Measurements from ENCODE around the gene ECE2.

The ECE2 gene

GRCh38 chr3:184277366-184277765, 1.5 kb downstream of the ECE2 start:
- DNase-seq, result no peak

- no peak for DNase-seq
These were observed 7.1 kb downstream of the ECE2 start for GRCh38 chr3:184282941-184283340.

- no peak for DNase-seq
These were observed 7.9 kb downstream of the ECE2 start for GRCh38 chr3:184283681-184284080.

DNA sequence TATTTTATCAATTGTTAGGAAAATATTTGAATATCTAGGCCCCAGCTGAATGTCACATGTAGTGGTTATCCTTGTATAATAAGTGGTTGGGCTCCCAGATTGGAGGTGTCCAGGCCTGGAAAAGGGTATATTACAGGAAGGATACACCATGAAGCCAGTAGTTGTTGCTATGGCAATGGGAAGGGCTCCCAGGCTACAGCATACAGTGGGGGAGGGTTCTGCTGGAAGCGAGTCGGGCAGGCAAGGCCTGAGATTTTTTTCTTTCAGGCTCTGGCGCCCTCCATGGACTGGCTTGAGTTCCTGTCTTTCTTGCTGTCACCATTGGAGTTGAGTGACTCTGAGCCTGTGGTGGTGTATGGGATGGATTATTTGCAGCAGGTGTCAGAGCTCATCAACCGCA, 8.9 kb downstream of the ECE2 start:
- peak; percentile 39 for DNase-seq

- peak; percentile 68 for DNase-seq
These were observed 13.7 kb downstream of the ECE2 start for GRCh38 chr3:184289426-184289938.

GRCh38 chr3:184290331-184290730, 14.5 kb downstream of the ECE2 start:
- no peak for DNase-seq

DNA sequence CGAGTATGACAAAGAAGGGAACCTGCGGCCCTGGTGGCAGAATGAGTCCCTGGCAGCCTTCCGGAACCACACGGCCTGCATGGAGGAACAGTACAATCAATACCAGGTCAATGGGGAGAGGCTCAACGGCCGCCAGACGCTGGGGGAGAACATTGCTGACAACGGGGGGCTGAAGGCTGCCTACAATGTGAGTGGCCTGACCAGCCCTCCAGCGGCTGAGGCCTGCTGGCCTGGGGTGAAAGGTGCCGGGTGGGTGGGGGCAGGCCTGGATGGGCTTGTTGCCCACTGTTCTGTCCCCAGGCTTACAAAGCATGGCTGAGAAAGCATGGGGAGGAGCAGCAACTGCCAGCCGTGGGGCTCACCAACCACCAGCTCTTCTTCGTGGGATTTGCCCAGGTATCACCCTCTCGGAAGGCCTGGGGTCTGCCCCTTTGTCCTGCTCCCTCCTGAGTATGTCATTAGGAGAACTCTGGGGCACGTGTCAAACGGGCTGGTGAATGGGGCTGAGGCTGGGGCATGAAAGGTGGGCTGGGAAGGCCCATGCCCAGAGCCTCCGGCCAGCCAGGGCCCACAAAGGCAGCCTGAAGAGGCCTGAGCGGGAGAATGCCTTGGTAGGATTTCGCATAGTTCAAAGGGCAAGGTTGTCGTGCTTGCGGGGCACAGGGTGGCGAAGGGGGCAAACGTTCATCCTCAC, 15.4 kb downstream of the ECE2 start:
- no peak for DNase-seq

DNA sequence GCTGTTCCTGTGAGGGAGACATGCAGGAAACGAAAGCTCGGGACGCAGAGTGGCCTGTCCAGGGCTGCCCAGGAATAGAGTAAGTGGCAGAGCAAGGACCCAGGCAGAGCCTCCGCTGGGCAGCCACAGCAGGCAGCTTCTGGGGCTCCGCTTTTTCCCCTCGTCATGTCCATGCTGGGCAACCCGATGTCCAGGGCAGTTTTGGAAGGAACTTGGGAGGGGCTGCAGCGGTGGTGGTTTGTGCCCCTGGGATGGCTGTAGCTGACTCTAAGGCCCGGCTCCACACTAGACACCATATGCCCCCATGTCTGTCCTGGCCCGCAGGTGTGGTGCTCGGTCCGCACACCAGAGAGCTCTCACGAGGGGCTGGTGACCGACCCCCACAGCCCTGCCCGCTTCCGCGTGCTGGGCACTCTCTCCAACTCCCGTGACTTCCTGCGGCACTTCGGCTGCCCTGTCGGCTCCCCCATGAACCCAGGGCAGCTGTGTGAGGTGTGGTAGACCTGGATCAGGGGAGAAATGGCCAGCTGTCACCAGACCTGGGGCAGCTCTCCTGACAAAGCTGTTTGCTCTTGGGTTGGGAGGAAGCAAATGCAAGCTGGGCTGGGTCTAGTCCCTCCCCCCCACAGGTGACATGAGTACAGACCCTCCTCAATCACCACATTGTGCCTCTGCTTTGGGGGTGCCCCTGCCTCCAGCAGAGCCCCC, 16.1 kb downstream of the ECE2 start:
- no peak for DNase-seq

DNA sequence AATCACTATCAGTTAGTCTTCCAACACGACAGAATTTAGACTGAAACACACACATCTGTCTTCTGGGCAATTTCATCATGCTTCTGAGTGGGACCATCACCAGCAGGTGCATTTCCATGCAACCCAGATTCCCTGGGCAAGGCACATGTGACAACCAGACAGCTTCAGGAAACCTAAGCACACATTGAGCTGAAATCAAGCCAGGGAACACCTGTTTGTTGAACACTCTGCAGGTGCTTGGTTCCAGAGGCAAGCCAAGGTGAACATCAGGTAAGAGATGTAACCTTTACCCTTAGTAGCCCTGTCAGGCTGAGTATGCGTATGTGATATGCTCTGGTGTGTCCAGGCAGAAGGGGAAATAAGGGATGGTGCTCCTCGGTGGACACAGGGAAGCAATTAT, 19.9 kb downstream of the ECE2 start:
- DNase-seq, result no peak

- no peak for DNase-seq
These were observed 20.8 kb downstream of the ECE2 start for GRCh38 chr3:184296616-184297015.

DNA sequence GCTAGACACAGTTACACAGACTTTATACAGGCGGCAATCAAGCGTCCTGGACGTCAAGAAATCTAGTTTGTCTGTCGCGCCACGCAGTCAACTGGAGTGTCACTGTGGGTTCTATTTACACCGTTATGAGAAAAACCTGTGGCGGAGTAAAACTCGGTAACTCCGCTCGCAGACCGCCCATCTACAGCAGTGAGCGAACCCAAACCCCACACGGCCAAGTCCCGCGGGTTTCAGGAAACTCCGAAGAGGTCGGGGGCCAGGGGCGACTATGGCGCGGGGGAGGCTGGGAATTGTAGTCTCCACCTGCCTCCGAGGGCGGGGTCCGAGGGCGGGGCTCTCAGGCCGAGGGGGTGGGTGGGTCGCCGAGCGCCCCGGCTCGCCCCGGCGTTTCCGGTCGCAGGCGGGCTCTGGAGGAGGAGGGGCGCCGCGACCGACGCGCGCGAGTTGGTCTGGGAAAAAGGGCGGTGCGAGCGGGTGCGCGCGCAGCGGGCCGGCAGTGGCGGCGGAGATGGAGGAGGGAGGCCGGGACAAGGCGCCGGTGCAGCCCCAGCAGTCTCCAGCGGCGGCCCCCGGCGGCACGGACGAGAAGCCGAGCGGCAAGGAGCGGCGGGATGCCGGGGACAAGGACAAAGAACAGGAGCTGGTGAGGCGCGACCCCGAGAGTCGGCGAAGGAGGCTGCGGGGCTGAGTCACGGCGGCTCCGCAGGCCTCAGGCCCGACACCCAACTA, 23.1 kb downstream of the ECE2 start, which contains the start of gene PSMD2:
TSS of gene PSMD2 (plus strand) at position 483 of the 729 bp plus-strand sequence. CDS start at position 509, 26 bp downstream.
- DNase-seq, result peak; percentile 99

GRCh38 chr3:184299488-184300377, 23.9 kb downstream of the ECE2 start:
- no peak for DNase-seq

DNA sequence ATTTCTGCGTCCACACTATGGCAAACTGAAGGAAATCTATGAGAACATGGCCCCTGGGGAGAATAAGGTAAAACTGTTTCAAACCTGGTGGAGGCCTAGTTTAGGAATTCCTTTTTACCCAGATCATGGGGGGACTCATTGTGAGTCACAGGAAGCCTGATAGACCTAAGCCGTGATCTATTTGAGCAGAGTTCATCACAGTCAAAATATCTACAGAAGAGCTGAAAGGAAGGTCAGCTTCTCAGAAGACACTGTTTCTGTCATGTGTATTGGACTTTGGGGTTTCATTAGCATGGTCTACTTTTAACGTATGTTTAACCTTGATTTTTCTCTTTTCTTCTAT, 24.5 kb downstream of the ECE2 start:
- DNase-seq, result no peak

DNA sequence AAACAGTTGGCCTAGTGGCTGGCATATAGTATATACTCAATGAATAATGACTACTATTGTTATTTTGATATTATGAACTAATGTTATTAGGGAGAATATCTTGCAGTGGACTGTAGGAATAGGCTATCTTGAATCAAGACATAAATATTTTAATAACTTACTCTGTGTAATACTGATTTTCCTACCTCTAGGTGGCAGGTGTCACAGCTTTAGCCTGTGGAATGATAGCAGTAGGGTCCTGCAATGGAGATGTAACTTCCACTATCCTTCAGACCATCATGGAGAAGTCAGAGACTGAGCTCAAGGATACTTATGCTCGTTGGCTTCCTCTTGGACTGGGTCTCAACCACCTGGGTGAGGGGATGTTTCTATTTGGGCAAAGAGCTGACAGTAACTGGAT, 29.8 kb downstream of the ECE2 start:
- DNase-seq, result no peak

- DNase-seq, result no peak
These were observed 30.6 kb downstream of the ECE2 start for GRCh38 chr3:184306341-184306972.

DNA sequence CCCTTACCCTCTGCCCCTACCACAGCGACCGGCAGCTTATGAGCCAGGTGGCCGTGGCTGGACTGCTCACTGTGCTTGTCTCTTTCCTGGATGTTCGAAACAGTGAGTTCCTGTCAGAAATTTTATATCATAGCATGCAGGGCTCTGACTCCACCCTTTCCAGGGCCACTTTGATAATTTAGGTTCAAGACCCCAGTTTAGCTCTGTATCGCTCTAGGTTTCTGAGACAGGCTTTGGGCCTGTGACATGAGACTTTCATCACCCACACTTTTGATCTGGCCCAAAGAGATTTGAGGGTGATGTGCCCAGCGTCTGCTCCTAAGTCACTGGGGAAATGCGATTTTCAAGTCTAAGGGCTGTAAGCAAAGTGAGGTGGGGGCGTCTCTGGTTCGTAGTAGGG, 32.1 kb downstream of the ECE2 start:
- no peak for DNase-seq

GRCh38 chr3:184308744-184309143, 32.9 kb downstream of the ECE2 start:
- no peak for DNase-seq

DNA sequence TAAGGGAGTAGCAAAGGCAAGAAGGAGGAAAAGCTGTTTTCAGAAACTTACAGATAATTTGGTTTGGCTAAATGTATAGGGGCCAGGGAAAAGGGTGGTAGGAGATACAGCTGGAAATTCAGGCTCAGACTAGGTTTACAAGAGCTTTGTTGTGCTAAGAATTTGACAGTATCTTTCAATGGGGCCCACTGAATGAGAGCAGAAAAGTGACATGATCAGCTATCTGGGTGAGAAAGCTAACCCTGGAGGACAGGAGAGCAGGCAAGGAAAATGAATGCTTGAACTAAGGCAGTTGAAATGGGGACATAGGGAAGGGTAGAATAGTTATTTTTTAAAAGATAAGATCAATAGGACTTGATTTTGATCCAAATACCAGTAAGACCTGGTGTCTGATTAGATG, 35.8 kb downstream of the ECE2 start:
- DNase-seq, result no peak

- peak; percentile 96 for DNase-seq
These were observed 38.5 kb downstream of the ECE2 start, which contains the start of gene EIF4G1 for GRCh38 chr3:184314363-184314699. TSS of gene EIF4G1 (plus strand) at chr3:184314606. CDS start at chr3:184315797, 1,191 bp downstream.

DNA sequence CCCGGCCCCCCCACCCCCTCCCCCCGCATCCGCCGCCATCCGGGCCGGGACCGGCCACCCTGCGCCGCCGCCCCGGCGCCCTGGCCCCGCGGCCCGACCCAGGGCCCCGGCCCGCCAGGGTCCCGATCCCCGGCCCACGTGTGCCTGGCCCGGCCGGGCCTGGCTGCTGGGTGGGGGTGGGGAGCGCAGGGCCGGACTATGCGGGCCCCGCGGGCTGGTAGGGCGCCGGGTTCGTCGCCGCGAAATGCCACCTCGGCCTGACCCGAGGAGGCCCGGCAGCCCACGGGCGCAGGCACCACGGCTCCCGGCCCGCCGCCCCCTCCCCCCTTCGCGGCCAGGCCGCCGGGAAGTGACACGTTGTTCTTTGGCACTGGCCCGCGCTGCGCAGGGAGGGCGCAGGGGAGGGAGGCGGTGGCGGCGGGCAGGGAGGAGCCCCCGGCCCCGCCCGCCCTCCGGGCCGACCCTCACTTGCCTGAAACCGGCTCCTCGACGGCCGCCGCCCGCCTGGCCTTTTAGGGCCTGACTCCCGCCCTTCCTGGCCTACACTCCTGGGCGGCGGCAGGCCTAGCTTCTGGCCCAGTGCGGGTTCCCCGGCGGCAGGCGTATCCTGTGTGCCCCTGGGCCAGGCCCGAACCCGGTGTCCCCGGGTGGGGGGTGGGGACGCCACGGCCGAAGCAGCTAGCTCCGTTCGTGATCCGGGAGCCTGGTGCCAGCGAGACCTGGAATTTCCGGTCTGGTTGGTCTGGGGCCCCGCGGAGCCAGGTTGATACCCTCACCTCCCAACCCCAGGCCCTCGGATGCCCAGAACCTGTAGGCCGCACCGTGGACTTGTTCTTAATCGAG, 39.1 kb downstream of the ECE2 start:
- DNase-seq, result peak; percentile 76

GRCh38 chr3:184315543-184315867, 39.7 kb downstream of the ECE2 start:
- no peak for DNase-seq

All from CD4-positive, alpha-beta T cell treated with Interleukin-6 for 4 hours (primary cell).